ENCODE measurements around the gene RAET1L. TPM values are rescaled to one million over a fixed set of nuclear protein-coding genes. Genes with fewer than 3 reads are reported as not detected.

RAET1L gene
- total RNA-seq, 2 donors from 2014 or later, result not detected

DNA sequence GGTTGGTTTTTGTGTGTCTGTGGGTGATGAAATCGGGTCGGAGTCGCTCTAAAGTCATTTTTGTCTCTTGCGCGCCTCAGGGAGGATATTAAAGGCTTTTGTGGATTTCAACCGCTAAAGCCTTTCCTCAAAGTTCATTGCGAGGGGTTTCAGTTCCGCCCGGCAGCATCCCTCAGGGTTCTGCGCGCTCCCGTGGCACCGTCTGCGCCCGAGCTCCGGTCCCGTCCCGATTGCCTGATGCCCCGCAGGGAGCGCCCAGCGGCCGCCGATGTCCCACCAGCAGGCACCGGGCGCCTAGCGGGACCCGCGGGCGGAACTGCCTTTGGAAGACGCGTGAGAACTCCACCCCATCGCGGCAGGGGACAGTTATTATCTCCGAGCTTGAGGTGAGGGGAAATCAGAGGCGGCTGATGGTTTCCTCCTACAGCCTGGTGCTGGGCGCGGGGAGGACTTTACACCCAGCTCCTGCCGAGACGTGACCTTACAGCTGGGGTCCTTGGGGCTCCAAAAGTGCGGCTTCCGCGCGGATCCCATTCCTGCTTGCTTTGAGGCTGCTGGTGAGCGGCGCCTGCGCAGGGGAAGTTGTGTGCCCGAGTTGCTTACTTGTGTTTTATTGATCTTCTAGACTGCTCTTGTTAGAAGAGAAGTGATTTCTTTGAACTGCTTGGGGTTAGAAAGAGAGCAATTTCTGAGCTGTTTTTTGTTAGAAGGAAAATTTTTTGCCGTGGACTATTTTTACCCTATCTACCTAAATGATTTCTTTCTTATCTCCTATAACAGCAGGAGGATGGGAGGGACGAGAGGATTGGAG is 34.5 kb downstream of the RAET1L start:
- no peaks in the 10 kb centered on the region for H3K4me1 ChIP-seq (ENCODE audit: control insufficient read depth, insufficient read depth, low read length)
- H3K4me3 ChIP-seq (ENCODE audit: low read length), result peak overlapping the region; percentile 74
- H3K27me3 ChIP-seq (ENCODE audit: control insufficient read depth, insufficient read depth, low read length, poor library complexity, severe bottlenecking), result peaks cover 100% of the 10 kb centered on the region
- WGBS, 2 experiments (ENCODE audit: insufficient coverage in 1 of 2, insufficient read length in 1 of 2), result 1 to 3% methylated on average over 26 to 48 of the region's 49 CpGs
- H3K9me3 ChIP-seq (ENCODE audit: control insufficient read depth, low read length), result peaks cover 10% of the 10 kb centered on the region
- Mint-ChIP-seq H3K4me1 (peaks cover 14% of the 10 kb centered on the region), H3K9me3 (peaks cover 5% of the 10 kb centered on the region), H3K27me3 (ENCODE audit: insufficient read depth) (peaks cover 98% of the 10 kb centered on the region), H3K27ac (no peak overlapping the region), H3K36me3 (ENCODE audit: low read depth) (no peaks in the 10 kb centered on the region), H3K4me3 (peak overlapping the region; percentile 52)
- H3K9ac ChIP-seq (ENCODE audit: extremely low read depth, low read length, poor library complexity, severe bottlenecking), result no peak overlapping the region
- peak; percentile 82 for DNase-seq
- H3K27ac ChIP-seq (ENCODE audit: low read depth, low read length), result no peak overlapping the region
- no peaks in the 10 kb centered on the region for H3K36me3 ChIP-seq (ENCODE audit: control insufficient read depth, insufficient read depth, low read length)
- TF ChIP-seq, protein P1, sequence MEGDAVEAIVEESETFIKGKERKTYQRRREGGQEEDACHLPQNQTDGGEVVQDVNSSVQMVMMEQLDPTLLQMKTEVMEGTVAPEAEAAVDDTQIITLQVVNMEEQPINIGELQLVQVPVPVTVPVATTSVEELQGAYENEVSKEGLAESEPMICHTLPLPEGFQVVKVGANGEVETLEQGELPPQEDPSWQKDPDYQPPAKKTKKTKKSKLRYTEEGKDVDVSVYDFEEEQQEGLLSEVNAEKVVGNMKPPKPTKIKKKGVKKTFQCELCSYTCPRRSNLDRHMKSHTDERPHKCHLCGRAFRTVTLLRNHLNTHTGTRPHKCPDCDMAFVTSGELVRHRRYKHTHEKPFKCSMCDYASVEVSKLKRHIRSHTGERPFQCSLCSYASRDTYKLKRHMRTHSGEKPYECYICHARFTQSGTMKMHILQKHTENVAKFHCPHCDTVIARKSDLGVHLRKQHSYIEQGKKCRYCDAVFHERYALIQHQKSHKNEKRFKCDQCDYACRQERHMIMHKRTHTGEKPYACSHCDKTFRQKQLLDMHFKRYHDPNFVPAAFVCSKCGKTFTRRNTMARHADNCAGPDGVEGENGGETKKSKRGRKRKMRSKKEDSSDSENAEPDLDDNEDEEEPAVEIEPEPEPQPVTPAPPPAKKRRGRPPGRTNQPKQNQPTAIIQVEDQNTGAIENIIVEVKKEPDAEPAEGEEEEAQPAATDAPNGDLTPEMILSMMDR (conservative IDR thresholded peaks at IDR 0.05), result no peak

GRCh38 chr6:149990212-149990660 is 35.1 kb downstream of the RAET1L start:
- peaks cover 14% of the 10 kb centered on the region for H3K4me1 Mint-ChIP-seq
- Histone ChIP-seq H3K4me3 (ENCODE audit: low read length) (peak overlapping the region; percentile 74), H3K4me1 (ENCODE audit: control insufficient read depth, insufficient read depth, low read length) (no peaks in the 10 kb centered on the region), H3K9me3 (ENCODE audit: control insufficient read depth, low read length) (peaks cover 10% of the 10 kb centered on the region), H3K9ac (ENCODE audit: extremely low read depth, low read length, poor library complexity, severe bottlenecking) (no peak overlapping the region), H3K36me3 (ENCODE audit: control insufficient read depth, insufficient read depth, low read length) (no peaks in the 10 kb centered on the region), H3K27me3 (ENCODE audit: control insufficient read depth, insufficient read depth, low read length, poor library complexity, severe bottlenecking) (peaks cover 100% of the 10 kb centered on the region), H3K27ac (ENCODE audit: low read depth, low read length) (no peak overlapping the region)
- H3K9me3 Mint-ChIP-seq, result peaks cover 5% of the 10 kb centered on the region
- TF ChIP-seq, protein P1 (conservative IDR thresholded peaks at IDR 0.05), result no peak
- H3K27ac Mint-ChIP-seq, result no peak overlapping the region
- H3K4me3 Mint-ChIP-seq, result peak overlapping the region; percentile 52
- 1 to 2% methylated on average over 23 to 32 of the region's 32 CpGs for WGBS, 2 experiments (ENCODE audit: insufficient coverage in 1 of 2, insufficient read length in 1 of 2)
- no peaks in the 10 kb centered on the region for H3K36me3 Mint-ChIP-seq (ENCODE audit: low read depth)
- DNase-seq, result peak; percentile 66
- H3K27me3 Mint-ChIP-seq (ENCODE audit: insufficient read depth), result peaks cover 99% of the 10 kb centered on the region

DNA sequence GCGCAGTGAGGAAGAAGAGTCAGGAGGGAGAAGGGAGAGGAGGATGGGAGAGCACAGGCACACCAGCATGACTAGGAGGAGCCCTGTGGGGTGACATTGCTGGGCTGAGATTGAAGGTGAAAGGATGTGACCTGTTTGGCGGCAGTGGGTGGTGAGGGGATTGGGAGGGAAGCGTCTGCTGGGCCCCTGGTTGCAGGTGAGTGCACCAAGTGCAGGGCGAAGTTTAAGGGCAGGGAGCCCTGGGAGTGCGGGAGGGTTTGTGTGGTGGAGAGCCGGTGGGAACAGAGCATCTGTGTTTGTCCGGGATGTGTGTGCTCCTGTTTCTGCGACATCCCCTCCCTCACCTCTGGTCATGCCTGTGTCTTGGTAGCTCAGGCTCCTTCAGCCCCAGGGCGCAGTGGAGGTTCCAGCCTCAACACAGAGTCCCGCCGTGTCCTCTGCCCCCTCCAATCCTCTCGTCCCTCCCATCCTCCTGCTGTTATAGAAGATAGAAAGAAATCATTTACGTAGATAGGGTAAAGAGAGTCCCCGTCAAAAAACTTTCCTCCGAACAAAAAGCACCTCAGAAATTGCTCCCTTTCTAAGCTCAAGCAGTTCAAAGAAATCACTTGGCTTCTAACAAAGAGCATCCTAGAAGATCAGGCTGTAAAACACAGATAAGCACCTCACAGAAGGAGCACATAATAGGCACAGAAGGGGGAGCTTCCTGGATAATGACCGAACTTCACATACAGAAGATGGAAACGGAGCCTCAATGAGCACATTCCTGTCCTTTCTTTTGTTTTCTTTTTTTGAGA is 36.6 kb downstream of the RAET1L start:
- WGBS, 2 experiments (ENCODE audit: insufficient coverage in 1 of 2, insufficient read length in 1 of 2), result 9% methylated on average over 9 to 16 of the region's 17 CpGs
- peaks cover 5% of the 10 kb centered on the region for H3K9me3 Mint-ChIP-seq

More for the DNA sequence above, 36.6 kb downstream of the RAET1L start:
- Histone ChIP-seq H3K4me1 (ENCODE audit: control insufficient read depth, insufficient read depth, low read length) (no peaks in the 10 kb centered on the region), H3K4me3 (ENCODE audit: low read length) (no peak overlapping the region), H3K9me3 (ENCODE audit: control insufficient read depth, low read length) (peaks cover 10% of the 10 kb centered on the region), H3K36me3 (ENCODE audit: control insufficient read depth, insufficient read depth, low read length) (no peaks in the 10 kb centered on the region), H3K9ac (ENCODE audit: extremely low read depth, low read length, poor library complexity, severe bottlenecking) (no peak overlapping the region), H3K27ac (ENCODE audit: low read depth, low read length) (no peak overlapping the region), H3K27me3 (ENCODE audit: control insufficient read depth, insufficient read depth, low read length, poor library complexity, severe bottlenecking) (peaks cover 100% of the 10 kb centered on the region)
- H3K27me3 Mint-ChIP-seq (ENCODE audit: insufficient read depth), result peaks cover 99% of the 10 kb centered on the region
- no peak overlapping the region for H3K4me3 Mint-ChIP-seq
- no peaks in the 10 kb centered on the region for H3K36me3 Mint-ChIP-seq (ENCODE audit: low read depth)
- peaks cover 14% of the 10 kb centered on the region for H3K4me1 Mint-ChIP-seq
- H3K27ac Mint-ChIP-seq, result no peak overlapping the region
- DNase-seq, result peak; percentile 83
- TF ChIP-seq, protein P1 (conservative IDR thresholded peaks at IDR 0.05), result no peak
